GM12878 (cell line): ENCODE results near the gene DKK1. TPM values are rescaled to one million over a fixed set of nuclear protein-coding genes. Genes with fewer than 3 reads are reported as not detected.

Experiments
- ATAC-seq: fragments of 200-7000 bp; cut with Tn5 transposase; 3 replicates; pipeline ENCODE4 v1.9.1; 2020; ENCODE audit warnings: mild to moderate bottlenecking, moderate library complexity
- BruUV-seq: library from RNA; stranded (reverse); fragments of 400-500 nt; replicated peaks from 2 replicates; lab custom pipeline; 2021; lab: Mats Ljungman, UMichigan
- CTCF ChIA-PET: fragments of 300-600 bp; sonication (Branson Sonifier 250); formaldehyde crosslinking; extraction: SDS; loops from one replicate; lab custom pipeline; 2021; ENCODE audit warnings: inconsistent platforms; lab: Yijun Ruan, JAX
- POLR2A ChIA-PET: fragments of 350-600 bp; formaldehyde crosslinking; extraction: SDS; loops from one replicate; lab custom pipeline; 2021; ENCODE audit warnings: inconsistent platforms; lab: Charles Lee
- RAD21 ChIA-PET: fragments of 300-600 bp; sonication (Branson Sonifier 250); formaldehyde crosslinking; loops from one replicate; lab custom pipeline; 2023; ENCODE audit warnings: antibody characterized with exemption; ENCODE audit not compliant: unreplicated experiment; lab: Charles Lee
- SMC1A ChIA-PET: fragments of 300-600 bp; sonication (Branson Sonifier 250); formaldehyde crosslinking; loops from one replicate; lab custom pipeline; 2023; ENCODE audit not compliant: unreplicated experiment, uncharacterized antibody; lab: Charles Lee
- DNase-seq: peaks from one replicate; pipeline ENCODE4 v3.0.0-alpha.2; 2011; ENCODE audit warnings: low read depth, low spot score
- FAIRE-seq: peaks from 3 replicates; lab custom pipeline; 2011; peaks lifted over from hg19 to GRCh38; lab: Jason Lieb, UNC
- H2AFZ ChIP-seq: 2 replicates; pipeline ENCODE4 v1.6.0; 2011; ENCODE audit warnings: low read depth, low read length, control low read depth; ENCODE audit not compliant: control insufficient read depth
- H3K27ac ChIP-seq: 2 replicates; pipeline ENCODE4 v1.5.1; 2011; ENCODE audit warnings: control low read depth; ENCODE audit not compliant: control insufficient read depth, insufficient read depth
- H3K27me3 ChIP-seq, 2 experiments: replicated peaks in 1 of 2; 2 replicates each; pipeline versions ENCODE4 v1.6.0 to v1.6.1; 2011; ENCODE audit warnings: low read length in 1 of 2; ENCODE audit not compliant: control insufficient read depth in 2 of 2, insufficient read depth in 2 of 2
- H3K36me3 ChIP-seq, 2 experiments: 2 replicates each; pipeline ENCODE4 v1.5.1; 2011; ENCODE audit warnings: low read length in 1 of 2; ENCODE audit not compliant: control insufficient read depth in 2 of 2, insufficient read depth in 2 of 2
- H3K4me1 ChIP-seq: 2 replicates; pipeline ENCODE4 v1.6.1; 2011; ENCODE audit warnings: mild to moderate bottlenecking, low read length, moderate library complexity, mixed read lengths; ENCODE audit not compliant: control insufficient read depth, insufficient read depth
- H3K4me2 ChIP-seq: 2 replicates; pipeline ENCODE4 v1.6.0; 2011; ENCODE audit warnings: control low read depth; ENCODE audit not compliant: control insufficient read depth, insufficient read depth
- H3K4me3 ChIP-seq: fragments of 200-600 bp; sonication (generic); 2 replicates; pipeline ENCODE4 v1.5.1; 2016
- H3K79me2 ChIP-seq: 2 replicates; pipeline ENCODE4 v1.6.0; 2011; ENCODE audit warnings: low read length; ENCODE audit not compliant: control insufficient read depth, insufficient read depth
- H3K9ac ChIP-seq: 2 replicates; pipeline ENCODE4 v1.8.0; 2011; ENCODE audit warnings: low read length, control low read depth, mixed read lengths; ENCODE audit not compliant: control insufficient read depth, insufficient read depth
- H3K9me3 ChIP-seq: replicated peaks from 3 replicates; pipeline ENCODE4 v1.5.1; 2011; ENCODE audit warnings: mild to moderate bottlenecking, low read length; ENCODE audit not compliant: control insufficient read depth, insufficient read depth
- H4K20me1 ChIP-seq: 2 replicates; pipeline ENCODE4 v1.6.0; 2011; ENCODE audit not compliant: control insufficient read depth, insufficient read depth
- ATF7 ChIP-seq: fragments of 450-650 bp; IDR thresholded peaks from 2 replicates; pipeline ENCODE4 v1.6.1; 2016; ENCODE audit warnings: low read depth, mild to moderate bottlenecking
- BHLHE40 ChIP-seq, 2 experiments: fragments of 450-650 bp in 1 of 2; IDR thresholded peaks; 2 replicates each; pipeline ENCODE4 v1.6.1; 2011 to 2017; ENCODE audit warnings: low read depth in 2 of 2, borderline replicate concordance in 1 of 2, improper control_type of control experiment in 1 of 2, low read length in 1 of 2, mild to moderate bottlenecking in 1 of 2
- EP300 ChIP-seq, 2 experiments: fragments of 150-350 bp in 1 of 2; IDR thresholded peaks; 2 replicates each; pipeline ENCODE4 v1.6.1; 2011 to 2012; ENCODE audit warnings: low read depth in 2 of 2, low read length in 2 of 2, borderline replicate concordance in 1 of 2, improper control_type of control experiment in 1 of 2, inconsistent platforms in 1 of 2; ENCODE audit not compliant: control insufficient read depth in 1 of 2
- IKZF1 ChIP-seq: fragments of 450-650 bp; conservative IDR thresholded peaks from 2 replicates; pipeline ENCODE4 v1.6.1; 2017; ENCODE audit warnings: antibody characterized with exemption, mild to moderate bottlenecking
- MEF2A ChIP-seq: IDR thresholded peaks from 2 replicates; pipeline ENCODE4 v1.6.1; 2011; ENCODE audit warnings: low read depth, mild to moderate bottlenecking, low read length, moderate library complexity; ENCODE audit not compliant: insufficient read depth
- MXI1 ChIP-seq: fragments of 150-350 bp; IDR thresholded peaks from 2 replicates; pipeline ENCODE4 v1.6.1; 2011; ENCODE audit warnings: low read depth, mild to moderate bottlenecking, inconsistent platforms, low read length, improper control_type of control experiment
- NFYA ChIP-seq: IDR thresholded peaks from 2 replicates; pipeline ENCODE4 v1.6.1; 2011; ENCODE audit warnings: low read depth, mild to moderate bottlenecking, low read length, improper control_type of control experiment, borderline replicate concordance
- POLR2A ChIP-seq: IDR thresholded peaks from 2 replicates; pipeline ENCODE4 v1.6.1; 2011; ENCODE audit warnings: low read depth, mild to moderate bottlenecking, low read length
- POLR2AphosphoS2 ChIP-seq: IDR thresholded peaks from 2 replicates; pipeline ENCODE4 v1.6.1; 2011; ENCODE audit warnings: low read depth, mild to moderate bottlenecking, low read length, improper control_type of control experiment, moderate library complexity
- POU2F2 ChIP-seq: IDR thresholded peaks from 3 replicates; pipeline ENCODE4 v1.6.1; 2011; ENCODE audit warnings: low read depth, mild to moderate bottlenecking, low read length, borderline replicate concordance
- RELA ChIP-seq: fragments of 450-650 bp; IDR thresholded peaks from 2 replicates; pipeline ENCODE4 v1.8.0; 2014; ENCODE audit warnings: borderline replicate concordance; ENCODE audit not compliant: partially characterized antibody
- SRF ChIP-seq, 2 experiments: IDR thresholded peaks; 2 replicates each; pipeline ENCODE4 v1.6.1; 2011; ENCODE audit warnings: low read depth in 2 of 2, low read length in 2 of 2, mild to moderate bottlenecking in 1 of 2, moderate library complexity in 1 of 2
- STAT3 ChIP-seq: IDR thresholded peaks from 2 replicates; pipeline ENCODE4 v1.6.1; 2011; ENCODE audit warnings: low read depth, low read length, improper control_type of control experiment
- ZNF274 ChIP-seq: IDR thresholded peaks from one replicate; pipeline ENCODE4 v1.8.0; 2011; ENCODE audit not compliant: insufficient read length, insufficient read depth
- WGBS: methylation state at CpG from one replicate; pipeline ENCODE4 v1.1.6; 2016; ENCODE audit warnings: low lambda C conversion rate; ENCODE audit not compliant: insufficient replicate concordance, insufficient coverage; ENCODE audit errors: missing lambda C conversion rate; 5-methylcytosine and 5-hydroxymethylcytosine counted together
- in situ Hi-C: fragments of 300-500 bp; cut with MboI; formaldehyde crosslinking; loops from 9 replicates; pipeline ENCODE4 v1.14.3; 2018; ENCODE audit warnings: mixed read lengths
- intact Hi-C: fragments of 100-400 bp; cut with micrococcal nuclease; formaldehyde crosslinking; loops from one replicate; pipeline ENCODE4 v1.14.2; 2022; ENCODE audit not compliant: unreplicated experiment
- polyA plus RNA-seq, 11 experiments: library from polyadenylated mRNA; depleted of rRNA in 4 of 11; unstranded in 6 of 11; stranded (reverse) in 5 of 11; fragments of >200 nt; fragmentation: Nextera tagmentation in 4 of 11; fragmentation: Illumina TruSeq in 1 of 11; extraction: Ambion mirVana in 4 of 11; extraction: Trizol in 1 of 11; gene quantifications; 1 replicate in 1 of 11; 2 replicates in 10 of 11; pipeline versions ENCODE4 v1.2.1 to v1.2.3, GENCODE V29; 2011 to 2016; ENCODE audit warnings: inconsistent platforms in 2 of 11, missing spikeins in 2 of 11, low read depth in 1 of 11
- total RNA-seq, 4 experiments: library from RNA; depleted of rRNA in 3 of 4; stranded (reverse); fragments of >200 nt in 3 of 4; fragmentation: Illumina TruSeq in 1 of 4; extraction: Trizol in 1 of 4; gene quantifications; 2 replicates each; pipeline versions ENCODE4 v1.2.1 to v1.2.3, GENCODE V29; 2013 to 2021
- TF ChIP-seq, protein P1 (sequence below): IDR thresholded peaks from 2 replicates; pipeline ENCODE4 v1.6.1; 2012; ENCODE audit warnings: low read depth, low read length, improper control_type of control experiment
- TF ChIP-seq, protein P2 (sequence below): fragments of 450-650 bp; formaldehyde crosslinking; IDR thresholded peaks from 2 replicates; pipeline ENCODE4 v1.5.0; 2022; ENCODE audit warnings: mild to moderate bottlenecking, missing genetic modification characterization

The DKK1 gene
- total and polyA plus RNA-seq, 10 of the 15 experiments (the other 5 are each of a cell fraction or from before 2014, with no cell fraction given), result 0.12 to 0.77 (median 0.33) TPM; not detected in 7

DNA sequence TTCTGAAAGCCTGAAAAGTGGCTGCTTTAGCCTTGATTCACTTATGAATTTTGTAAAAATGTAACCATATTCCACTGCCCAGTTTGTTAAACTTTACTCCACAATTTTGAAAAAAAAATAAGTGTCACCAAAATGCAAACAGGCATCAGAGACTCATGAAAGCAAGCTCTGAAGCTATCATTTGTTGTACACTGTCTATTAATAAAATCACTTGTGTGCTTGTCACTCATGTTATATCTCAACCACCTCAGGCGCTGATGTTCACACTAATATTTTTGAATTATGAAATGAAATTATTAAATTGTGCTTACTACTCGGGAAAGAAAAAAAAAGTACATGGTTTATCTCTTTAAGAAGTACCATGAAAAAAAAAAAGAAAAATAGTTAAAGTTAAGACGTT, 34.5 kb upstream of the DKK1 start:
- no peak overlapping the region for H3K9ac ChIP-seq

DNA sequence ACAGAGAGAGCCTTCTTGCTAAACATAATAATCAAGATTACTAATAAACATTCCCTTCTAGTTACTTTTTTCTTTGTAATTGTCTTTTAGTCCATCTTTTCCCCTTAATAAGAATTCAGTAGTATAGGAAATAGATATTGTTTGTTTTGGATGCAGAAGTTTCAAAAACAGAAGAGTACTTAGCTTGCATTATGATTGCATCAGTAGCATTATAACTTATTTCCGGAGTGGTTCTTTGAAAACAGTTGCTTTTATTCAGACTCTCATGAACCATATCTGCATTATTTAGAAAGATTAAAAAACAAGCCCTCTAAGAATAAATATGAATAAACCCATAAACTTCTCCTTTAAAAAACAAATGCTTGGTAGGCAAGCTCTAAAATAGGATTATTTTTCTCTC, 34.0 kb upstream of the DKK1 start:
- H4K20me1 ChIP-seq, result no peaks in the 10 kb centered on the region
- H3K36me3 ChIP-seq, result no peaks in the 10 kb centered on the region
- no peak overlapping the region for H3K4me3 ChIP-seq
- in situ Hi-C loops (no loop called here), intact Hi-C loops (no loop called here)
- FAIRE-seq (no peak), DNase-seq (no peak), ATAC-seq (no peak)
- POLR2A ChIA-PET, result no interaction called here
- SMC1A ChIA-PET, result no interaction called here
- H3K9ac ChIP-seq, result no peak overlapping the region
- CTCF ChIA-PET, result no interaction called here
- 67% methylated on average over 1 of the region's 1 CpG for WGBS
- no peak overlapping the region for H3K27ac ChIP-seq
- RAD21 ChIA-PET, result no interaction called here
- H3K4me1 ChIP-seq, result no peaks in the 10 kb centered on the region
- no TSS peak for BruUV-seq
- H3K9me3 ChIP-seq, result no peaks in the 10 kb centered on the region
- no peaks in the 10 kb centered on the region for H3K79me2 ChIP-seq
- no peak overlapping the region for H2AFZ ChIP-seq
- no peaks in the 10 kb centered on the region for H3K27me3 ChIP-seq
- no peak overlapping the region for H3K4me2 ChIP-seq
- TF ChIP-seq BHLHE40 (IDR thresholded peaks at IDR 0.05; ENCODE audit: borderline replicate concordance in 1 of 2, low read depth in 2 of 2, low read length in 1 of 2) (no peak), RELA (no peak), ZNF274 (no peak), ATF7 (no peak), POLR2A (no peak), MXI1 (no peak), STAT3 (no peak), POLR2AphosphoS2 (no peak), EP300 (IDR thresholded peaks at IDR 0.05; ENCODE audit: borderline replicate concordance in 1 of 2, control insufficient read depth in 1 of 2, low read depth in 2 of 2, low read length in 2 of 2) (no peak), MEF2A (no peak), IKZF1 (no peak)
- TF ChIP-seq, protein P1, sequence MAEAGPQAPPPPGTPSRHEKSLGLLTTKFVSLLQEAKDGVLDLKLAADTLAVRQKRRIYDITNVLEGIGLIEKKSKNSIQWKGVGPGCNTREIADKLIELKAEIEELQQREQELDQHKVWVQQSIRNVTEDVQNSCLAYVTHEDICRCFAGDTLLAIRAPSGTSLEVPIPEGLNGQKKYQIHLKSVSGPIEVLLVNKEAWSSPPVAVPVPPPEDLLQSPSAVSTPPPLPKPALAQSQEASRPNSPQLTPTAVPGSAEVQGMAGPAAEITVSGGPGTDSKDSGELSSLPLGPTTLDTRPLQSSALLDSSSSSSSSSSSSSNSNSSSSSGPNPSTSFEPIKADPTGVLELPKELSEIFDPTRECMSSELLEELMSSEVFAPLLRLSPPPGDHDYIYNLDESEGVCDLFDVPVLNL, result no peak
- TF ChIP-seq, protein P2, sequence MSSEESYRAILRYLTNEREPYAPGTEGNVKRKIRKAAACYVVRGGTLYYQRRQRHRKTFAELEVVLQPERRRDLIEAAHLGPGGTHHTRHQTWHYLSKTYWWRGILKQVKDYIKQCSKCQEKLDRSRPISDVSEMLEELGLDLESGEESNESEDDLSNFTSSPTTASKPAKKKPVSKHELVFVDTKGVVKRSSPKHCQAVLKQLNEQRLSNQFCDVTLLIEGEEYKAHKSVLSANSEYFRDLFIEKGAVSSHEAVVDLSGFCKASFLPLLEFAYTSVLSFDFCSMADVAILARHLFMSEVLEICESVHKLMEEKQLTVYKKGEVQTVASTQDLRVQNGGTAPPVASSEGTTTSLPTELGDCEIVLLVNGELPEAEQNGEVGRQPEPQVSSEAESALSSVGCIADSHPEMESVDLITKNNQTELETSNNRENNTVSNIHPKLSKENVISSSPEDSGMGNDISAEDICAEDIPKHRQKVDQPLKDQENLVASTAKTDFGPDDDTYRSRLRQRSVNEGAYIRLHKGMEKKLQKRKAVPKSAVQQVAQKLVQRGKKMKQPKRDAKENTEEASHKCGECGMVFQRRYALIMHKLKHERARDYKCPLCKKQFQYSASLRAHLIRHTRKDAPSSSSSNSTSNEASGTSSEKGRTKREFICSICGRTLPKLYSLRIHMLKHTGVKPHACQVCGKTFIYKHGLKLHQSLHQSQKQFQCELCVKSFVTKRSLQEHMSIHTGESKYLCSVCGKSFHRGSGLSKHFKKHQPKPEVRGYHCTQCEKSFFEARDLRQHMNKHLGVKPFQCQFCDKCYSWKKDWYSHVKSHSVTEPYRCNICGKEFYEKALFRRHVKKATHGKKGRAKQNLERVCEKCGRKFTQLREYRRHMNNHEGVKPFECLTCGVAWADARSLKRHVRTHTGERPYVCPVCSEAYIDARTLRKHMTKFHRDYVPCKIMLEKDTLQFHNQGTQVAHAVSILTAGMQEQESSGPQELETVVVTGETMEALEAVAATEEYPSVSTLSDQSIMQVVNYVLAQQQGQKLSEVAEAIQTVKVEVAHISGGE (CRISPR knock-in tag), result no peak

More for the DNA sequence above, 34.5 kb upstream of the DKK1 start:
- H3K4me2 ChIP-seq, result no peak overlapping the region
- H3K4me3 ChIP-seq, result no peak overlapping the region
- no peaks in the 10 kb centered on the region for H3K4me1 ChIP-seq
- H3K36me3 ChIP-seq, result no peaks in the 10 kb centered on the region
- ChIA-PET RAD21 (no interaction called here), CTCF (no interaction called here), POLR2A (no interaction called here), SMC1A (no interaction called here)
- H2AFZ ChIP-seq, result no peak overlapping the region
- 8% methylated on average over 3 of the region's 3 CpGs for WGBS
- no peak overlapping the region for H3K27ac ChIP-seq
- intact Hi-C loops, result no loop called here
- FAIRE-seq (no peak), DNase-seq (no peak), ATAC-seq (no peak)
- no peak for TF ChIP-seq NFYA
- TF ChIP-seq POU2F2, result no peak
- TF ChIP-seq SRF (IDR thresholded peaks at IDR 0.05; ENCODE audit: low read depth in 2 of 2, low read length in 2 of 2), result no peak
- no peaks in the 10 kb centered on the region for H4K20me1 ChIP-seq
- H3K27me3 ChIP-seq, result no peaks in the 10 kb centered on the region
- H3K79me2 ChIP-seq, result no peaks in the 10 kb centered on the region
- H3K9me3 ChIP-seq, result no peaks in the 10 kb centered on the region
- no TSS peak for BruUV-seq
- in situ Hi-C loops, result no loop called here
